Neutrophil (primary cell): ENCODE results near the gene UBA52.
"Not testable (repeated sequence)": the region's sequence is repeated elsewhere in the genome, so short reads cannot be mapped to it uniquely, and the experiment has no call there.

Source experiments
- H3K27ac ChIP-seq: fragments of 200-600 bp; sonication (generic); 2 replicates; pipeline ENCODE4 v1.5.1; 2016; ENCODE audit warnings: mild to moderate bottlenecking, moderate library complexity
- H3K27me3 ChIP-seq: fragments of 200-600 bp; sonication (generic); 2 replicates; pipeline ENCODE4 v1.6.0; 2016; ENCODE audit warnings: mild to moderate bottlenecking
- H3K36me3 ChIP-seq: fragments of 200-600 bp; sonication (generic); 2 replicates; pipeline ENCODE4 v1.5.1; 2017
- H3K4me1 ChIP-seq, 2 experiments: fragments of 200-600 bp in 1 of 2; sonication (generic) in 1 of 2; 1 replicate in 1 of 2; 2 replicates in 1 of 2; pipeline versions ENCODE4 v1.5.1 to v1.6.1; 2013 to 2016; ENCODE audit warnings: low read depth in 1 of 2, low read length in 1 of 2, mild to moderate bottlenecking in 1 of 2, moderate library complexity in 1 of 2; ENCODE audit not compliant: control insufficient read depth in 1 of 2, insufficient read depth in 1 of 2
- H3K4me3 ChIP-seq, 2 experiments: fragments of 200-600 bp in 1 of 2; sonication (generic) in 1 of 2; 1 replicate in 1 of 2; 2 replicates in 1 of 2; pipeline ENCODE4 v1.5.1; 2013 to 2016; ENCODE audit warnings: low read depth in 1 of 2, low read length in 1 of 2, mild to moderate bottlenecking in 1 of 2, moderate library complexity in 1 of 2
- H3K9me3 ChIP-seq: fragments of 200-600 bp; sonication (generic); 2 replicates; pipeline ENCODE4 v1.5.1; 2016
- CTCF ChIP-seq: fragments of 200-600 bp; sonication (generic); IDR thresholded peaks from 2 replicates; pipeline ENCODE4 v1.5.1; 2016; ENCODE audit warnings: antibody characterized with exemption

UBA52 gene

GRCh38 chr19:18537431-18537830 lies 34.2 kb upstream of the UBA52 start:
- no peak overlapping the region for H3K4me3 ChIP-seq
- no peaks in the 10 kb centered on the region for H3K9me3 ChIP-seq
- peaks cover 92% of the 10 kb centered on the region for H3K36me3 ChIP-seq
- no peak overlapping the region for H3K27ac ChIP-seq
- H3K4me1 ChIP-seq, result peaks cover 14% of the 10 kb centered on the region in 2 experiments
- H3K27me3 ChIP-seq, result no peaks in the 10 kb centered on the region
- TF ChIP-seq CTCF, result no peak

DNA sequence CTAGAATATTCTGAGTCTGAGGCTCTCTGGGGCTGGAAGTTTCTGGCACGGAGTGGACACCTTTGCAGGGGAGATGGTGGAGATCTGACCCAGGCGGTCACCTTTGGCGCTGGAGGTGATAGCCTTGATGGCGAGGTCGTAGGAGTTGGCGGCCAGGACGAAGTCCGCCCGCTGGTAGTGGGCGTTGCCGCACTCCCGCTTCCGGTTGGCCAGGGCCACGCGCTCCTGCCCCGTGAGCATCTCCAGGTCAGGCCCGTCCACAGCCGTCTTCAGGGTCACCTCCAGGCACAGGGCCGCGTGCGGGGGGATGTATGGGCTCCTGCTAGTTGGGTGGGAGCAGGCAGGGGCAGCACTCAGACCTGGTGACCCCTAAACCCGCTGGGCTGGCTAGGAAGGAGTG lies 33.5 kb upstream of the UBA52 start:
- TF ChIP-seq CTCF, result no peak
- peaks cover 86% of the 10 kb centered on the region for H3K36me3 ChIP-seq

GRCh38 chr19:18539372-18539771 lies 32.3 kb upstream of the UBA52 start:
- H3K4me3 ChIP-seq, result no peak overlapping the region
- peaks cover 76% of the 10 kb centered on the region for H3K36me3 ChIP-seq
- H3K27ac ChIP-seq, result no peak overlapping the region
- peaks cover 21 to 24% of the 10 kb centered on the region in 2 experiments for H3K4me1 ChIP-seq
- H3K27me3 ChIP-seq, result no peaks in the 10 kb centered on the region
- H3K9me3 ChIP-seq, result no peaks in the 10 kb centered on the region
- no peak for TF ChIP-seq CTCF

More for the DNA sequence above, 33.5 kb upstream of the UBA52 start:
- Histone ChIP-seq H3K9me3 (no peaks in the 10 kb centered on the region), H3K27me3 (no peaks in the 10 kb centered on the region), H3K4me3 (no peak overlapping the region), H3K27ac (no peak overlapping the region), H3K4me1 (peaks cover 15 to 17% of the 10 kb centered on the region in 2 experiments)

GRCh38 chr19:18540200-18540599 lies 31.5 kb upstream of the UBA52 start:
- H3K27me3 ChIP-seq, H3K4me3 ChIP-seq, H3K27ac ChIP-seq, H3K9me3 ChIP-seq: not testable (repeated sequence)
- Histone ChIP-seq H3K36me3 (peaks cover 68% of the 10 kb centered on the region), H3K4me1 (peaks cover 29 to 32% of the 10 kb centered on the region in 2 experiments)

DNA sequence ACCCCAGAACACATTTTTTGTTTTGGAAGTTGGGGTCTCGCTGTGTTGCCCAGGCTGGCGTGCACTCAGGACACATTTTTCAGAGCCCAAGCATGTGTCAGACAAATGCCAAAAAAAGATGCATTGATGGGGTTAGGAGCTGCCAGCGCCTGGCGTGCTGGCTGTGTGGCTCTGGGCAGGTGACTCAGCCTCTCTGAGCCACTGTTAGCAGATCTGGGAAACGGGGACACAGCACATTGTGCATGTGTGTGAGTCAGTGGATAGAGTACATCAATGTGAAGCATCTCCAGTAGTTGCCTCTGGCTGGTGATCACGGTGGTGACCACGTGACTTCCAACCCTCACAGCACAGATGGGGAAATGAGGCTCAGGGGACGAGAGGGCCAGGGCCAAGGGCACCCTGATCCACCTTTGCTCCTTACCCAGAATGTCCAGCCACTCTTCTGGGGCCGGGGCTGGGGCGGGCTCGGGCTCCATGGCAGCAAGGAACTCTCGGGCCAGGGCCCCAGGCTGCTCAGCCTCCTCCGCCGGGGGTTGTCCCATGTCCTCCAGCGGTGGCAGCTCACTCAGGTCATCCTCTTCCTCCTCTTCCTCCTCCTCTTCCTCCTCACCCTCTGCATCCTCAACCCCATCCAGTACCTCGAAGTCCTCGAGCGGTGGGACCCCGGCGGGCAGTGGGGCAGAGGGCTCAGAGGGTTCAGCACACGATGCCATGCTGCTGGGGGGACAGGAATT lies 30.2 kb upstream of the UBA52 start:
- Histone ChIP-seq H3K27me3 (no peaks in the 10 kb centered on the region), H3K36me3 (peaks cover 56% of the 10 kb centered on the region), H3K9me3 (no peaks in the 10 kb centered on the region), H3K4me1 (peaks cover 41 to 42% of the 10 kb centered on the region in 2 experiments), H3K4me3 (peak overlapping the region in 1 of 2 experiments; percentile 73), H3K27ac (peak overlapping the region; percentile 95)
- no peak for TF ChIP-seq CTCF
